GM12872 (cell line): ENCODE data around the gene LACTBL1.

Experiments used
- TF ChIP-seq, protein P1 (sequence below): IDR thresholded peaks from 3 replicates; pipeline ENCODE4 v1.5.1; 2011; ENCODE audit warnings: low read depth, mild to moderate bottlenecking, low read length, moderate library complexity; ENCODE audit not compliant: insufficient read depth

Gene LACTBL1

GRCh38 chr1:22941257-22941656 is 31.4 kb downstream of the LACTBL1 start:
- TF ChIP-seq, protein P1, sequence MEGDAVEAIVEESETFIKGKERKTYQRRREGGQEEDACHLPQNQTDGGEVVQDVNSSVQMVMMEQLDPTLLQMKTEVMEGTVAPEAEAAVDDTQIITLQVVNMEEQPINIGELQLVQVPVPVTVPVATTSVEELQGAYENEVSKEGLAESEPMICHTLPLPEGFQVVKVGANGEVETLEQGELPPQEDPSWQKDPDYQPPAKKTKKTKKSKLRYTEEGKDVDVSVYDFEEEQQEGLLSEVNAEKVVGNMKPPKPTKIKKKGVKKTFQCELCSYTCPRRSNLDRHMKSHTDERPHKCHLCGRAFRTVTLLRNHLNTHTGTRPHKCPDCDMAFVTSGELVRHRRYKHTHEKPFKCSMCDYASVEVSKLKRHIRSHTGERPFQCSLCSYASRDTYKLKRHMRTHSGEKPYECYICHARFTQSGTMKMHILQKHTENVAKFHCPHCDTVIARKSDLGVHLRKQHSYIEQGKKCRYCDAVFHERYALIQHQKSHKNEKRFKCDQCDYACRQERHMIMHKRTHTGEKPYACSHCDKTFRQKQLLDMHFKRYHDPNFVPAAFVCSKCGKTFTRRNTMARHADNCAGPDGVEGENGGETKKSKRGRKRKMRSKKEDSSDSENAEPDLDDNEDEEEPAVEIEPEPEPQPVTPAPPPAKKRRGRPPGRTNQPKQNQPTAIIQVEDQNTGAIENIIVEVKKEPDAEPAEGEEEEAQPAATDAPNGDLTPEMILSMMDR = no peak

DNA sequence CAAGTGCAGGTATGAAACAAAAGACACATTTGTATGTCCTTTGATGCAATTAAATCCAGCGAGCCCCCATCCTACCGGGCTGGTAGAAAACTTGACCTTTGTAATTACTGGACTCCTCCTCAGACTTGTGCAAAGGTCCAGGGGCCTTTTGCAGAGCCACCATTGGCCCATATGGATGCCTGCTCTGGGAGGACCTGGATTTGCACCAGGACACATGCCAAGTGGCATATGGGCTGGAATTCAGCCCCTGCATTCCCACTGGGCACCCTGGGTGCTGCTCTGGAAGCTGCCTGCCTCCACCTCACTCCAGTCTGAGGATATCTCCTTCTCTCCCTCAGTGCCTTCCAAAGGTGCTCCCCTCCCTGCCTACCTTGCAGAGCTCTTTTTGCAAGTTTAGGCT is 36.0 kb downstream of the LACTBL1 start:
- TF ChIP-seq, protein P1 = no peak

GRCh38 chr1:22935433-22935832 is 37.2 kb downstream of the LACTBL1 start:
- TF ChIP-seq, protein P1 = no peak

DNA sequence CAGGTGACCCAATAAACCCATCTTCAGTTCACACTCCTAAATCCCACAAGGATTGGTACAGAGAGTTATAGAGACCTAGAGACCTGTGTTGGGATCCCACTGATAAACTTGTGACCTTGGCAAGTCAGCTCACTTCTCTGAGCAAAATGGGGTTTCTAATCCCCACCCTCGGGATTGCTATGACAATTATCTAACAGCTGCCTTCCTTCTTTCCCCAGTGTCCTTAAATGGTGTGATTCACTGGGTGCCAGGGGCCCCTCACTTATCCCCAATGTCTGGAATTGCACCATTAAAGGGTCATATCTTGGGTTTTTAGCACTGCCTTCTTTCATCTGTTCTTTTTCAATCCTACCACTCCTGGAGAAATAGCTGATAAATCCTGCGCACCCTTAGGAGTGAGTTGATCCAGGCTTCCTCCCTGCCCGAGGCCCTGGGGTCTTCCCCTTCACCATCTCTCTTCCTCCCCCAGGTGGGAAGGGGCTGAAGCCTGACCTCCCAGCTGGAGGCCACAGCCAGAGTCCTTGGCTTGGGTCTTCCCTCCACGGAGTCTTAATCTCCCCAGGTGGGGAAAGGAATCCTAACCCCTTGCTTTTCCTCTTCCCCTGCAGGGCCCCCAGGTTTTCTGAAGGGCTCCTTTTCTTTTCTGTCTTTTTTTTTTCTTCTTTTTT is 39.7 kb downstream of the LACTBL1 start:
- TF ChIP-seq, protein P1 = no peak

DNA sequence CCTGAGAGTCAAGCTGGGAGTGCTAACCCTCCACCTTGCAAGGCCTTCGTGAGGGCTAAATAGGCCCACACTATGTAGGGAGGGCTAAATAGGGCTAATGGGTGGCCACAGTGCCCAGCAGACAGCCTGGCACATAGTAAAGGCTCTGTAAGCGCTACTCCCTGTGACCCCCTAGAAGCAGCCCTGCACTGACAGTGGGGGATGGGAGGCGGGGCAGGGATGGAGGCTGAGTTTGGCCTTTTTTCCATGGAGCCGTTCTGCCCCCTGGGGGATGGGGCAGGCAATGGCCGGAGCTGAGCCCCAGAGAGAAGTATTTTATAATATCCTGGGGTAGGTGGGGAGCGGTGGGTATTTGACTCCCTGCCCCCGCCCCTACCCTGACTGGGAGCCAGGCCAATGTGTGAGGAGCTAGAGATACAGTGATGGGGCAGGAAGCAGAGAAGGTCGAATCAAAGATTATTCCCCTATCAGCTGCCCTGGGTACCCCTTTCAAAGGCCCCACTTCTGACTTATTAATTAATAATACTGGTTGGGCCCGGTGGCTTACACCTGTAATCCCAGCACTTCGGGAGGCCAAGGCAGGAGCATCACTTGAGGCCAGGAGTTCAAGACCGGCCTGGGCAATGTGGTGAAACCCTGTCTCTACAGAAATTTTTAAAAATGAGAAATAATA is 42.3 kb downstream of the LACTBL1 start:
- TF ChIP-seq, protein P1 = peak; percentile 68

DNA sequence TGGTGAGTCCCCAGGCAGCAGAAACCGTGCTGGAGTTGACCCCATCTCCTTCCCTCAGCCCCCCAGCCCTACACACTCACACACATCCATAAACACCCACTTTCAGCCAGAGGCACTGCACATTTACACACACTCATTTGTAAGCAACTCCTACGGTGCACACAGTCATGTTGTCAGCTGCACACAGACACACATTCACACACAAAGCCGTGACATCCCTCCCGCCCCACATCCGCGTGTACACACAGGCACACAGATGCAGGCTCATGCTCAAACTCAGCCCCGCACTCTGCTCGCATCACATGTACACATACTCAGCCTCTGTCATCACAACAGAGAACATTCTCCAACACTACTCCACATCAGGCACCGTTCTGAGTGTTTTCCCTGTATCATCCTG is 47.6 kb downstream of the LACTBL1 start:
- TF ChIP-seq, protein P1 = no peak

DNA sequence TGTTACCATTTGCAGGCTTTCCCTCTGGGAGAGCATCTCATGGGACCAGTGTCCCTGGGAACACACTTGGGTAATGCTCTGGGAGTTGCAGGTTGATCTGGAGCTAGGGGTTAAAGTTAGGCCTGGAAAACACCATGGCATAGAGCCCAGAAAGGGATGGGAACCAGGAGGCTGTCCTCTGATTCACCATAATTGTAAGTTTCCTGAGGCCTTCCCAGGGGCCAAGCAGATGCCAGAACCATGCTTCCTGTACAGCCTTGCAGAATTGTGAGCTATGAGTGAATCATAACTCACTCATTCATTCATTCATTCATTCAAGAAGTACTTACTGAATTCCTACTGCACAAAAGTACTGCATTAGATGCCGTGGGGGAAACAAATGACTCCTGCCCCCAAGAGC is 50.0 kb downstream of the LACTBL1 start:
- TF ChIP-seq, protein P1 = no peak
